GM12878 (cell line): ENCODE data around the gene DNPEP. TPM values are rescaled to one million over a fixed set of nuclear protein-coding genes. Genes with fewer than 3 reads are reported as not detected.

Experiments
- BACH1 ChIP-seq: fragments of 450-650 bp; IDR thresholded peaks from 2 replicates; pipeline ENCODE4 v1.6.1; 2017; ENCODE audit warnings: mild to moderate bottlenecking, borderline replicate concordance
- BCLAF1 ChIP-seq: fragments of 450-650 bp; IDR thresholded peaks from 2 replicates; pipeline ENCODE4 v1.6.1; 2017; ENCODE audit warnings: antibody characterized with exemption, mild to moderate bottlenecking, moderate library complexity
- E4F1 ChIP-seq: fragments of 450-650 bp; IDR thresholded peaks from 2 replicates; pipeline ENCODE4 v1.6.1; 2018; ENCODE audit warnings: borderline replicate concordance, mild to moderate bottlenecking; ENCODE audit not compliant: partially characterized antibody
- IKZF2 ChIP-seq, 2 experiments: fragments of 450-650 bp; IDR thresholded peaks; 2 replicates each; pipeline ENCODE4 v1.6.1; 2017; ENCODE audit warnings: mild to moderate bottlenecking in 2 of 2, moderate library complexity in 2 of 2
- PAX5 ChIP-seq: IDR thresholded peaks from 2 replicates; pipeline ENCODE4 v1.6.1; 2011; ENCODE audit warnings: low read depth, low read length, borderline replicate concordance
- POU2F2 ChIP-seq: IDR thresholded peaks from 3 replicates; pipeline ENCODE4 v1.6.1; 2011; ENCODE audit warnings: low read depth, mild to moderate bottlenecking, low read length, borderline replicate concordance
- polyA plus RNA-seq, 11 experiments: library from polyadenylated mRNA; depleted of rRNA in 4 of 11; unstranded in 6 of 11; stranded (reverse) in 5 of 11; fragments of >200 nt; fragmentation: Nextera tagmentation in 4 of 11; fragmentation: Illumina TruSeq in 1 of 11; extraction: Ambion mirVana in 4 of 11; extraction: Trizol in 1 of 11; gene quantifications; 1 replicate in 1 of 11; 2 replicates in 10 of 11; pipeline versions ENCODE4 v1.2.1 to v1.2.3, GENCODE V29; 2011 to 2016; ENCODE audit warnings: inconsistent platforms in 2 of 11, missing spikeins in 2 of 11, low read depth in 1 of 11
- total RNA-seq, 4 experiments: library from RNA; depleted of rRNA in 3 of 4; stranded (reverse); fragments of >200 nt in 3 of 4; fragmentation: Illumina TruSeq in 1 of 4; extraction: Trizol in 1 of 4; gene quantifications; 2 replicates each; pipeline versions ENCODE4 v1.2.1 to v1.2.3, GENCODE V29; 2013 to 2021

The DNPEP gene
- total and polyA plus RNA-seq, 10 of the 15 experiments (the other 5 are each of a cell fraction or from before 2014, with no cell fraction given), result 33.1 to 82.0 (median 64.1) TPM

GRCh38 chr2:219418155-219419011, 30.7 kb upstream of the DNPEP start, which contains the start of gene DES (continued):
- TF ChIP-seq E4F1 (no peak), IKZF2 (IDR thresholded peaks at IDR 0.05) (no peak), PAX5 (no peak), BACH1 (no peak), POU2F2 (no peak), BCLAF1 (no peak)
